ENCODE results near the gene MGMT.

MGMT gene

GRCh38 chr10:129541748-129542487 lies 74.9 kb downstream of the MGMT start:
- no peak for DNase-seq (ENCODE audit: low spot score)
- ChIA-PET CTCF (no interaction called here), POLR2A (ENCODE audit: low non-redundant PET) (no interaction called here)
- no peak overlapping the region for H3K27ac ChIP-seq
- TF ChIP-seq, protein P1, sequence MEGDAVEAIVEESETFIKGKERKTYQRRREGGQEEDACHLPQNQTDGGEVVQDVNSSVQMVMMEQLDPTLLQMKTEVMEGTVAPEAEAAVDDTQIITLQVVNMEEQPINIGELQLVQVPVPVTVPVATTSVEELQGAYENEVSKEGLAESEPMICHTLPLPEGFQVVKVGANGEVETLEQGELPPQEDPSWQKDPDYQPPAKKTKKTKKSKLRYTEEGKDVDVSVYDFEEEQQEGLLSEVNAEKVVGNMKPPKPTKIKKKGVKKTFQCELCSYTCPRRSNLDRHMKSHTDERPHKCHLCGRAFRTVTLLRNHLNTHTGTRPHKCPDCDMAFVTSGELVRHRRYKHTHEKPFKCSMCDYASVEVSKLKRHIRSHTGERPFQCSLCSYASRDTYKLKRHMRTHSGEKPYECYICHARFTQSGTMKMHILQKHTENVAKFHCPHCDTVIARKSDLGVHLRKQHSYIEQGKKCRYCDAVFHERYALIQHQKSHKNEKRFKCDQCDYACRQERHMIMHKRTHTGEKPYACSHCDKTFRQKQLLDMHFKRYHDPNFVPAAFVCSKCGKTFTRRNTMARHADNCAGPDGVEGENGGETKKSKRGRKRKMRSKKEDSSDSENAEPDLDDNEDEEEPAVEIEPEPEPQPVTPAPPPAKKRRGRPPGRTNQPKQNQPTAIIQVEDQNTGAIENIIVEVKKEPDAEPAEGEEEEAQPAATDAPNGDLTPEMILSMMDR (conservative IDR thresholded peaks at IDR 0.05; ENCODE audit: low read depth): no peak

- no peak overlapping the region for H3K27ac ChIP-seq
- TF ChIP-seq, protein P1 (conservative IDR thresholded peaks at IDR 0.05; ENCODE audit: low read depth): no peak
- ChIA-PET POLR2A (ENCODE audit: low non-redundant PET) (no interaction called here), CTCF (no interaction called here)
- DNase-seq (ENCODE audit: low spot score): no peak
These were observed 75.5 kb downstream of the MGMT start for GRCh38 chr10:129542589-129542988.

GRCh38 chr10:129544205-129545202 lies 77.5 kb downstream of the MGMT start:
- ChIA-PET CTCF (no interaction called here), POLR2A (ENCODE audit: low non-redundant PET) (no interaction called here)
- no peak for DNase-seq (ENCODE audit: low spot score)
- TF ChIP-seq, protein P1 (conservative IDR thresholded peaks at IDR 0.05; ENCODE audit: low read depth): no peak
- H3K27ac ChIP-seq: peak overlapping the region; percentile 44

DNA sequence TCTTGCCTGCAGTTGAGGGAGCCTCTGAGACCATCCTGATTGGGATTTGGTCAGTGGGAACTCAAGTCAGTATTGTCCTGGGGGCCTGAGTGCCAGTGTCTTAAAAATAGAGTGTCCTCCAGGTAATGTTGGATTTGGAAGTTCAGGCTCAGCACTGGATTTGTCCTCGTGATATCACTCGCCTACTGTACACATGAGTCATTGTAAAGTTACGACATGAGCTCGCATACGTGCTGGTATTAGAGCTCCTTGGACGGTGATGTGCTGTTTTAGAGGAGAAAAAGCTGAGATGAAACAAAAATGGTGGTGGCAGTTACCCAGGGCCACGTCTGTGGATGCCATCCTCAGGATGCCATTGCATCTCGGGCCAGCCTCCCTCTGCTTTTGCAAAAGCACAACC lies 78.2 kb downstream of the MGMT start:
- ChIA-PET CTCF (no interaction called here), POLR2A (ENCODE audit: low non-redundant PET) (no interaction called here)
- H3K27ac ChIP-seq: peak overlapping the region; percentile 44
- TF ChIP-seq, protein P1 (conservative IDR thresholded peaks at IDR 0.05; ENCODE audit: low read depth): no peak
- DNase-seq (ENCODE audit: low spot score): peak; percentile 84

DNA sequence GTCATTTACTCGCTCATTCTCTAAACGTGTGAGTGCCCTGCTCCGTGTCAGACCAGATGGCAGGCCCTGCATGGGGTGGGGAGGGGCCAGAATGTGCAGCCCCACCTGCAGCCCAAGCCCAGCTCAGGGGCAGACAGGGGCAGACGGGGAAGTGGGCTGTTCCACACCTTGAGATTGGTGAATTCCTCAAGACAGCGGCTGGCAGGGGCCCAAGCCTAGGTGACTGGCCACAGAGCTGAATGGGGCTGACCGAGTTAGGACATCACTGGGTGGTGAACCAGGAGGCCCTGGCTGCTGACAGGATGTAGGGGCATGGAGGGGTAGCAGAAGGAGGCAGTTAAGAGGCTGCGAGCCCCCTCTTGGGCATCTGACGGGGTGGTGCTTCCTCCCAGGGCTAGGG lies 79.1 kb downstream of the MGMT start:
- H3K27ac ChIP-seq: no peak overlapping the region
- ChIA-PET CTCF (no interaction called here), POLR2A (ENCODE audit: low non-redundant PET) (interaction anchor here (0.7 kb wide), 1 partner anchor 17 kb away, joined by 3 read pairs; no protein-coding TSS in a partner anchor)
- no peak for DNase-seq (ENCODE audit: low spot score)
- TF ChIP-seq, protein P1 (conservative IDR thresholded peaks at IDR 0.05; ENCODE audit: low read depth): no peak

- TF ChIP-seq, protein P1 (conservative IDR thresholded peaks at IDR 0.05; ENCODE audit: low read depth): no peak
- ChIA-PET CTCF (interaction anchor here (0.8 kb wide), 1 partner anchor 473 kb away, joined by 3 read pairs; no protein-coding TSS in a partner anchor), POLR2A (ENCODE audit: low non-redundant PET) (no interaction called here)
- no peak for DNase-seq (ENCODE audit: low spot score)
- H3K27ac ChIP-seq: no peak overlapping the region
These were observed 80.6 kb downstream of the MGMT start for GRCh38 chr10:129547608-129548007.
